ENCODE results near the gene HDAC4.

DNA sequence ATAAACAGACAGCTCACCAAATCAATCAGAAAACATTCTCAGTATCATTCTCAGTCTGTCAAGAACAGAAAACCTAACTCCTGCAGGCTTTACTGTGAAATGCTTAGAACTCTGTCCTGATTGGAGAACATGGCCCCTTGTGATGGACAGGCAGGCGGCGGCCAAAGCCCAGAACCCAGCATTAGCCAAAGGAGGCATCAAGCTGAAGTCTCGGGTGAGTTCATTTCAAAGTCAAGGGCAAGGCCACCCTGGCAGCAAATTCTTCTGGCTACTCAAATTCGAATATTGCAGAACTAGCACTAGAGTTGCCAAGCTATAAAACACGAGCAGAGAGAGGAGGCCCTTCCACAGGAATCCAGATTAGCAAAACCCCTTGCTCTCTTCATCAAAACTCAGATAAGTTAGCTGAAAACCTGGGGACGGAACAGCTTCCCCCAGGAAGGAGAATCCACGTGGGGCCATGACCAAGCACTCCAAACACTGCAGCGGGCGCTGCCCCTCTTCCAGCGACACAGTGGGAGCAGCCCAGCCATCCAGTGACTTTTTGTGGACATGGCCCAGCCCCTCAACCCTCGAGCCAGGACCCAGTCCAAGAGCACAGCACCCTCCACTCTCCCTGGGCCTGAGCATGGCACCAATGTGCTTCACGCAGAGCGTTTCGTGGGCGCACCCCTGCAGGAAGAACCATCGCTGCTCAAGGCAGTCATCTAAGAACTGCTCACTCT is 98.6 kb downstream of the HDAC4 start:
- TF ChIP-seq, protein P1, sequence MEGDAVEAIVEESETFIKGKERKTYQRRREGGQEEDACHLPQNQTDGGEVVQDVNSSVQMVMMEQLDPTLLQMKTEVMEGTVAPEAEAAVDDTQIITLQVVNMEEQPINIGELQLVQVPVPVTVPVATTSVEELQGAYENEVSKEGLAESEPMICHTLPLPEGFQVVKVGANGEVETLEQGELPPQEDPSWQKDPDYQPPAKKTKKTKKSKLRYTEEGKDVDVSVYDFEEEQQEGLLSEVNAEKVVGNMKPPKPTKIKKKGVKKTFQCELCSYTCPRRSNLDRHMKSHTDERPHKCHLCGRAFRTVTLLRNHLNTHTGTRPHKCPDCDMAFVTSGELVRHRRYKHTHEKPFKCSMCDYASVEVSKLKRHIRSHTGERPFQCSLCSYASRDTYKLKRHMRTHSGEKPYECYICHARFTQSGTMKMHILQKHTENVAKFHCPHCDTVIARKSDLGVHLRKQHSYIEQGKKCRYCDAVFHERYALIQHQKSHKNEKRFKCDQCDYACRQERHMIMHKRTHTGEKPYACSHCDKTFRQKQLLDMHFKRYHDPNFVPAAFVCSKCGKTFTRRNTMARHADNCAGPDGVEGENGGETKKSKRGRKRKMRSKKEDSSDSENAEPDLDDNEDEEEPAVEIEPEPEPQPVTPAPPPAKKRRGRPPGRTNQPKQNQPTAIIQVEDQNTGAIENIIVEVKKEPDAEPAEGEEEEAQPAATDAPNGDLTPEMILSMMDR (optimal IDR thresholded peaks at IDR 0.05 in 1 of 3, IDR thresholded peaks at IDR 0.05 in 1 of 3, conservative IDR thresholded peaks at IDR 0.05 in 1 of 3; ENCODE audit: extremely low read depth in 1 of 3, insufficient read depth in 2 of 3, low read length in 3 of 3): no peak
- TF ChIP-seq EZH2 (IDR thresholded peaks at IDR 0.05; ENCODE audit: low read length): no peak
